Mucosa of rectum (tissue), 2 donors: Measurements from ENCODE around the gene GRIK1.

Experiments
- H3K27ac ChIP-seq, 2 donors: one replicate each; pipeline ENCODE4 v1.7.0; 2013; ENCODE audit warnings: inconsistent platforms in 2 of 2, low read depth in 2 of 2, low read length in 2 of 2
- H3K27me3 ChIP-seq, 2 donors: one replicate each; pipeline ENCODE4 v1.7.0; 2013; ENCODE audit warnings: low read length in 2 of 2; ENCODE audit not compliant: control insufficient read depth in 2 of 2, insufficient read depth in 2 of 2
- H3K36me3 ChIP-seq, 2 donors: one replicate each; pipeline ENCODE4 v1.7.0; 2013; ENCODE audit warnings: low read length in 2 of 2; ENCODE audit not compliant: control insufficient read depth in 2 of 2, insufficient read depth in 2 of 2
- H3K4me1 ChIP-seq, 2 donors: one replicate each; pipeline ENCODE4 v1.7.0; 2013; ENCODE audit warnings: low read length in 2 of 2, mild to moderate bottlenecking in 1 of 2; ENCODE audit not compliant: control insufficient read depth in 2 of 2, insufficient read depth in 2 of 2
- H3K4me3 ChIP-seq, 2 donors: one replicate each; pipeline ENCODE4 v1.7.0; 2013; ENCODE audit warnings: low read length in 2 of 2
- H3K9ac ChIP-seq, 2 donors: one replicate each; pipeline ENCODE4 v1.7.0; 2013; ENCODE audit warnings: low read length in 2 of 2, low read depth in 1 of 2, mild to moderate bottlenecking in 1 of 2
- H3K9me3 ChIP-seq, 2 donors: one replicate each; pipeline ENCODE4 v1.7.0; 2013; ENCODE audit warnings: low read length in 2 of 2; ENCODE audit not compliant: control insufficient read depth in 2 of 2
- donor health status: healthy.
- donor health status: Normal muscosa, but diverticular disease.

Gene GRIK1

DNA sequence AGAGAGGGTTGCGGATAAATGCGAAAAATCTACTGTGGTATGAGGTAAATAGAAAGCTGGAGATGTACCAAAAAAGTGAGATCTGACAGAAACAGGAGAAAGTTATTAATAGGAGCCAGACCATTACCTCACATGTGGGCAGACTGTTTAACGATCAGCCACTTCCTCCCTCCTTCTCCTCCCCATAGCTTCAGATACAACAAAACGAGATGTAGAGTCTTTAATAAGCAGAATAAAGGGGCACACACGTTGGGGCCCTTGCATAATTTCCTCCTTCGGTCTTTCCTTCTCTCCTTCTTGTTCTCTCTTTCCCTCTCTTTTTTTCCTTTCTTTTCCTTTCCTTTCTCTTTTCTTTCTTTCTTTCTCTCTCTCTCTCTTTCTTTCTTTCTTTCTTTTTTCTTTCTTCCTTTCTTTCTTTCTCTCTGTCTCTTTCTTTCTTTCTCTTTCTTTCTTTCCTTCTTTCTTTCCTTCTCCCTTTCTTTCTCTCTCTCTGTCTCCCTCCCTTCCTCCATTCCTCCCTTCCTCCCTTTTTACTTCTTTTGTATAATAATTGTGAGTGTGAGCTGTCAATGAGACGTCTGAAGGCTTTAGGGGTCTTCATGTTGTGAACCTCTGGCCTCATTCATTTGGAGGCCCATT, 242.1 kb downstream of the GRIK1 start:
- Histone ChIP-seq H3K4me3 (no peak overlapping the region), H3K4me1 (no peaks in the 10 kb centered on the region)

DNA sequence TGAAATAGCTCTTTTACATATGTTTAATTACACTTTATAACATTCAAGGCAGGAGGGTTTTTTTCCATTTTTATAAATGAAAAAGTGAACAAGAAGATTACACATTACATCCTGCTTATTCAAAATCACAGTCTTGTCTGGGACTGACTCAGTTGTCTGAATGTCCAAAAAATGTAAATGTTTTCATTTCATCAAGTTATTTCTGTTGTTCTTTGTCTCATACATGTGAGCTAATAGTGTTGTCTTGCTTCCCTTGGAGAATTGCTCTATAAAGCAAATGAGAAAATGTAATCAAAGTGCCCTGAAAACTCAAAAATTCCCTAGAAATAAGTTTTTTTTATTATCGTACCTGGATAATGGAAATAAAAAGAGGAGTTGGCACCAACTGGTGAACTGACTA, 242.9 kb downstream of the GRIK1 start:
- Histone ChIP-seq H3K4me3 (no peak overlapping the region), H3K36me3 (no peaks in the 10 kb centered on the region), H3K27me3 (no peaks in the 10 kb centered on the region), H3K9ac (no peak overlapping the region), H3K4me1 (no peaks in the 10 kb centered on the region), H3K9me3 (no peaks in the 10 kb centered on the region), H3K27ac (no peak overlapping the region)

More for the DNA sequence above, 242.1 kb downstream of the GRIK1 start:
- no peaks in the 10 kb centered on the region for H3K9me3 ChIP-seq
- no peaks in the 10 kb centered on the region for H3K27me3 ChIP-seq
- no peaks in the 10 kb centered on the region for H3K36me3 ChIP-seq
- H3K27ac ChIP-seq, result no peak overlapping the region
- H3K9ac ChIP-seq, result no peak overlapping the region

DNA sequence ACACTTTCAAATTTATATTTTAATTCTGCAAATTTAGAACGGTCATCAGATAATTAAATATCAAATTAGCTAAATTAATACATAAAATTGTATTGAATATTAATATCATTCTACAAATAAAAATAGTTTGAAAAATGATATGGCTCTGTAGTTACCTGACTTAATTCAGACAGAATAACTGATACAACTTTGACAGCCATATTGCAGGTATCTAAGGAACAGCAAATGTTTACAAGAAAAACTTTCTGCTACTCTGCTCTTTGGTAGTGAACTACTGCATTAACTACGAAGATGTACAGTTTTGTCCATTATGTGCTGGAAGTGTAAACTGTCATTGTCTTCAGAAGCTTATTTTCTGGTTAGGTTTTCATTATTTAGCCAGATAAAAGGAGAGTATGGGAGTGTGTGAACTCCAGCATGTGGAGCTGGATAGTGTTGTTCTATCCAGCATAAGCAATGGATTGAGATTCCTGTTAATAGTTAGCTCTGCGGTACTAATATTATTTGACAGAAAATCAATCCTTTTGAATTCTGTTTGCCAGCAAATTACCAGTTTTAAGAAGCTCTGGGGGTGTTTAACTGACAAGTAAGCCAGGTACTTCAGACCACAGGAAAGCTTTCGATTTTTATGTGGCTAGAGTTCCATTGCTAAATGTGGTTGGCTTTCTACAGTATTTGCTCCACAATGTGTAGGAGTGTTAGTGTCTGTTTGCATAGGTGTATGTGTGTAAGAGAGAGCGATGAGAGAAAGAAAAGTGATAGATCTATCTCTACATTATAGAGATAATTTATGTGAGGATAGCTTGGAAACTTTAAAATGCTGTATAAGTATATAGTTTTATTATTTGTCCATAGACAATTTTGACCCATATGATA, 247.9 kb downstream of the GRIK1 start:
- Histone ChIP-seq H3K27me3 (no peaks in the 10 kb centered on the region), H3K9me3 (no peaks in the 10 kb centered on the region), H3K9ac (no peak overlapping the region), H3K36me3 (no peaks in the 10 kb centered on the region), H3K4me1 (no peaks in the 10 kb centered on the region), H3K27ac (no peak overlapping the region), H3K4me3 (no peak overlapping the region)

DNA sequence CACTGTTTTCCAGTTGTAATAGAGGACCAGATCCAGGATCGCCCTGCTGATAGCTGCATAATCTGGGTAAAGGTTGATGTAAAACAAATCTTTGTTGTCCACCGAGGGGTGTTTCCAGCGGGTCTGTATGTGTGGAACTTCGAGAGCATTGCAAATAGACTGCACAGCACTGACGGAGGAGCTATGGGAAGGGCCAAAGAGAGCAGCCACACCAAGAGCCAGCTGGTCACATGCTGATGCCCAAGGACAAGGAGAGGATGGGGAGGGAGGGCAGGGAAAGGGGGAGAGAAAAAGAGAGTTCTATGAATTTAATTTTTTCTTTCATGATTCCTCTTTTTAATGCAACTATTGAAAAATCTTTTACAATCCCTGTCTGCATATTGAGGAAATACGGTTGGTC, 250.0 kb downstream of the GRIK1 start:
- Histone ChIP-seq H3K27me3 (no peaks in the 10 kb centered on the region), H3K27ac (no peak overlapping the region), H3K4me3 (no peak overlapping the region), H3K4me1 (no peaks in the 10 kb centered on the region), H3K9ac (no peak overlapping the region), H3K9me3 (no peaks in the 10 kb centered on the region), H3K36me3 (no peaks in the 10 kb centered on the region)

DNA sequence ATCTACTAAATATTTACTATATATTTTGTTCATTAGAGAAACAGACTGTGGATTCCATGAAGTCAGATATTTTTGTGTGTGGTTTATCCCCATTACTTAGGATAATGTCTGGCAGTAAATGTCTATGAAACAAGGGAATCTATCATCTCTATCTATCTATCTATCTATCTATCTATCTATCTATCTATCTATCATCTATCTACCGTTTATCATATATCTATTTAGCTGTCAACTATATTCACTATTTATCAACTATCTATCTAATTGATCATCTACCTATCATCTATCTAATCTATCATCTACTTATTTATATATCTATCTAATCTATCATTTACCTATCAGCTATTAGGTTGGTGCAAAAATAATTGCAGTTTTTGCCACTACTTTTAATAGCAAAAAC, 255.7 kb downstream of the GRIK1 start:
- Histone ChIP-seq H3K27ac (no peak overlapping the region), H3K27me3 (no peaks in the 10 kb centered on the region), H3K4me3 (no peak overlapping the region), H3K36me3 (no peaks in the 10 kb centered on the region), H3K9me3 (no peaks in the 10 kb centered on the region), H3K9ac (no peak overlapping the region), H3K4me1 (no peaks in the 10 kb centered on the region)

DNA sequence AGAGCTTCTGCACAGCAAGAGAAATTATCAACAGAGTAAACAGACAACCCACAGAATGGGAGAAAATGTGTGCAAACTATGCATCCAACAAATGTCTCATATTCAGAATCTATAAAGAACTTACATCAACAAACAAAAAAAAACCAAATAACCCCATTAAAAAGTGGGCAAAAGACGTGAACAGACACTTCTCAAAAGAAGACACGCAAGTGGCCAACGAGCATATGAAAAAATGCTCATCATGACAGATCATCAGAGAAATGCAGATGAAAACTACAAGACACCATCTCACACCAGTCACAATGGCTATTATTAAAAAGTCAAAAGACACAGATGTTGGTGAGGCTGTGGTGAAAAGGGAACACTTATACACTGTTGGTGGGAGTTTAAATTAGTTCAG, 257.0 kb downstream of the GRIK1 start:
- no peak overlapping the region for H3K4me3 ChIP-seq
- H3K27me3 ChIP-seq, result no peaks in the 10 kb centered on the region
- no peak overlapping the region for H3K27ac ChIP-seq
- no peaks in the 10 kb centered on the region for H3K36me3 ChIP-seq
- H3K9ac ChIP-seq, result no peak overlapping the region
- no peaks in the 10 kb centered on the region for H3K9me3 ChIP-seq
- H3K4me1 ChIP-seq, result no peaks in the 10 kb centered on the region

DNA sequence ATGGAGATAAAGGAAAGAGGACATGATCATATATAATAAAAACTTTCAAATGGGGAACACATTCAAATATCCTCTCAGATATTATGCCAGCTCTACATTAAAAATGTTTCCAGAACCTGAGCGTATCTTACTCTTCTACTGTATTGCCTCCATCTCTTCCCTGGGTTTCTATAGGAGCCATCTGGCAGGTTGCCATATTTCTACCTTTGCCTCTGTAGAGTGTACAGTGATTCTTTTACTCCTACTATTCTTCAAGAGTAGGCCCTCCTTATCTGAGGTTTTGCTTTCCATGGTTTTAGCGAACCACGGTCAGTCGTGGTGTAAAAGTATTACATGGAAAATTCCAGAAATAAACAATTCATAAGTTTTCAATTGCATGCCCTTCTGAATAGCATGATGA, 259.5 kb downstream of the GRIK1 start:
- Histone ChIP-seq H3K27me3 (no peaks in the 10 kb centered on the region), H3K4me1 (no peaks in the 10 kb centered on the region), H3K9me3 (no peaks in the 10 kb centered on the region), H3K4me3 (no peak overlapping the region), H3K36me3 (no peaks in the 10 kb centered on the region), H3K9ac (no peak overlapping the region), H3K27ac (no peak overlapping the region)

DNA sequence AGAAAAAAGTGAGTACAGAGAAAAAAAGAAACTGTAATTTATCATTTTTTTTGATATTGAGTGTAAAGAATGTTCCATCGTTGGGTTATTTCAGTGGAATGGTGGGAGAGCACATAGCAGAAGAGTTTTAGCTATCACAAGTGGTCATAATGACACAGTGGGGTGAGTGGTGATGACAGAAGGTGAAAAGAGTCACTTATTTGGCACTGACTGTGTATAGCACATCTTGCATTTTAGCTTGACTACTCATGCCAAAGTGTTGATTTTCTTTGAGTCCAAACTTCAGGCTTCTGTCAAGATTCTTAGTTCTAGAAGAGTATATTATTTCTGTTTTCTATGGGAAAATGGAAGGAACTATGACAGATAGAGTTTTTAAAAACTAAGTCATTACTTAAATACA, 261.2 kb downstream of the GRIK1 start:
- no peaks in the 10 kb centered on the region for H3K9me3 ChIP-seq
- H3K4me3 ChIP-seq, result no peak overlapping the region
- no peak overlapping the region for H3K27ac ChIP-seq
- H3K9ac ChIP-seq, result no peak overlapping the region
- H3K27me3 ChIP-seq, result no peaks in the 10 kb centered on the region
- no peaks in the 10 kb centered on the region for H3K36me3 ChIP-seq
- H3K4me1 ChIP-seq, result no peaks in the 10 kb centered on the region

DNA sequence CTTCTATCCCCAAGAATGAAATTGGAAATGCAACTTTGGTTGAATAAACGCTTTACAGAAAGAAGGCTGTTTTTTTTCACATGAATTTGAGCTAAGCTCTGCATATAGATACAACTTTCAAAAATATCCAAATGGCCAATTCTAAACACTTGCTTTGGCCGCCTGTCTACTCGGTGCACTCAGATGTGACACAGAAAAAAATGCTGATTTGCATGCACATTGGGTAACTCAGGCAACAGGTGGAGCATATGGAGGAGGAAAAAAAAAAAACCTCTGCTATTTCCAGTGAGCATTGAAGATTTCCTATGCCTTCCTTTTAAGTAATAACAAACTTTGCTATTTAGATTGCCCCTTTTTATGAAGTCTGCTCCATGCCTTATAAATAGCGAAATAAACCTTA, 262.5 kb downstream of the GRIK1 start:
- H3K27ac ChIP-seq, result no peak overlapping the region
- H3K4me1 ChIP-seq, result no peaks in the 10 kb centered on the region
- H3K27me3 ChIP-seq, result no peaks in the 10 kb centered on the region
- H3K9ac ChIP-seq, result no peak overlapping the region
- H3K9me3 ChIP-seq, result no peaks in the 10 kb centered on the region
- no peaks in the 10 kb centered on the region for H3K36me3 ChIP-seq
- no peak overlapping the region for H3K4me3 ChIP-seq

DNA sequence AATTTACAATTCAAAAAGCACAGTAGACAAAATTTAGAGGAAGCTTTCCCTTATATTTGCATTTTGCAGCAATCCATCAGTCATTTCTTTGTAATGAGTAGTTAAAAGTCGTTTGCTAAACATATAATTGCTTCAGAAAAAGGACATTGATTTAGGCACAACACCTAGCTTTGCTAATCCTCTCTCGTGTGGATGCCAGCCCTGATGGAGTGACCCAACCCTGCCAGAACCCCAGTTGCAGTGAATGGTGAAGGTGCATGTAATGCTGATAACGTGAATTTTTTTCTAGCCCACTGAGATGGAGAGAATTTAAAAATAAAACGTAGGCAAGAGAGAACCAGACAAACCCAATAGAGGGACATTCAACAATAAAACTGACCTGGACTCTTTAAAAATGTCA, 263.4 kb downstream of the GRIK1 start:
- H3K36me3 ChIP-seq, result no peaks in the 10 kb centered on the region
- H3K9me3 ChIP-seq, result no peaks in the 10 kb centered on the region
- no peak overlapping the region for H3K27ac ChIP-seq
- no peaks in the 10 kb centered on the region for H3K4me1 ChIP-seq
- H3K9ac ChIP-seq, result no peak overlapping the region
- H3K4me3 ChIP-seq, result no peak overlapping the region
- H3K27me3 ChIP-seq, result no peaks in the 10 kb centered on the region
